ENCODE results near the gene ALG8. TPM values are rescaled to one million over a fixed set of nuclear protein-coding genes. Genes with fewer than 3 reads are reported as not detected.
"Not testable (repeated sequence)": the region's sequence is repeated elsewhere in the genome, so short reads cannot be mapped to it uniquely, and the experiment has no call there.

ALG8 gene
- total and polyA plus RNA-seq, 2 experiments from 2014 or later: 38.4 to 74.1 TPM

- Histone ChIP-seq H3K4me3 (no peak overlapping the region), H3K9me3 (ENCODE audit: low read depth) (no peaks in the 10 kb centered on the region), H3K36me3 (no peaks in the 10 kb centered on the region), H3K27me3 (no peaks in the 10 kb centered on the region), H3K4me1 (ENCODE audit: low read depth) (no peaks in the 10 kb centered on the region), H3K27ac (no peak overlapping the region)
- no peak for DNase-seq (ENCODE audit: low read depth in 1 of 2, low spot score in 1 of 2)
- no peak for TF ChIP-seq CTCF (IDR thresholded peaks at IDR 0.05; ENCODE audit: low read depth, low read length)
These were observed 78.9 kb downstream of the ALG8 start for GRCh38 chr11:78060533-78060932.

- not testable (repeated sequence) for H3K9me3 ChIP-seq (ENCODE audit: low read depth); H3K4me3 ChIP-seq; H3K36me3 ChIP-seq; H3K27me3 ChIP-seq; H3K4me1 ChIP-seq (ENCODE audit: low read depth); DNase-seq (ENCODE audit: low read depth in 1 of 2, low spot score in 1 of 2); H3K27ac ChIP-seq
These were observed 79.6 kb downstream of the ALG8 start for GRCh38 chr11:78059749-78060328.

GRCh38 chr11:78057462-78058055, 81.9 kb downstream of the ALG8 start:
- no peak for TF ChIP-seq CTCF (IDR thresholded peaks at IDR 0.05; ENCODE audit: low read depth, low read length)
- Histone ChIP-seq H3K27ac (no peak overlapping the region), H3K9me3 (ENCODE audit: low read depth) (no peaks in the 10 kb centered on the region), H3K36me3 (no peaks in the 10 kb centered on the region), H3K4me3 (no peak overlapping the region), H3K27me3 (no peaks in the 10 kb centered on the region), H3K4me1 (ENCODE audit: low read depth) (no peaks in the 10 kb centered on the region)
- DNase-seq (ENCODE audit: low read depth in 1 of 2, low spot score in 1 of 2): no peak

GRCh38 chr11:78056093-78056492, 83.3 kb downstream of the ALG8 start:
- no peak for DNase-seq (ENCODE audit: low read depth in 1 of 2, low spot score in 1 of 2)
- Histone ChIP-seq H3K4me3 (no peak overlapping the region), H3K9me3 (ENCODE audit: low read depth) (no peaks in the 10 kb centered on the region), H3K36me3 (no peaks in the 10 kb centered on the region), H3K27ac (no peak overlapping the region), H3K4me1 (ENCODE audit: low read depth) (peaks cover 6% of the 10 kb centered on the region), H3K27me3 (no peaks in the 10 kb centered on the region)
- TF ChIP-seq CTCF (IDR thresholded peaks at IDR 0.05; ENCODE audit: low read depth, low read length): no peak

GRCh38 chr11:78054971-78055370, 84.5 kb downstream of the ALG8 start:
- H3K36me3 ChIP-seq: no peaks in the 10 kb centered on the region
- no peak for TF ChIP-seq CTCF (IDR thresholded peaks at IDR 0.05; ENCODE audit: low read depth, low read length)
- no peaks in the 10 kb centered on the region for H3K9me3 ChIP-seq (ENCODE audit: low read depth)
- no peak for DNase-seq (ENCODE audit: low read depth in 1 of 2, low spot score in 1 of 2)
- no peak overlapping the region for H3K27ac ChIP-seq
- no peak overlapping the region for H3K4me3 ChIP-seq
- no peaks in the 10 kb centered on the region for H3K27me3 ChIP-seq
- H3K4me1 ChIP-seq (ENCODE audit: low read depth): peaks cover 6% of the 10 kb centered on the region

- Histone ChIP-seq H3K27me3 (no peaks in the 10 kb centered on the region), H3K4me1 (ENCODE audit: low read depth) (peaks cover 6% of the 10 kb centered on the region), H3K27ac (peak overlapping the region; percentile 4), H3K36me3 (no peaks in the 10 kb centered on the region), H3K9me3 (ENCODE audit: low read depth) (no peaks in the 10 kb centered on the region), H3K4me3 (no peak overlapping the region)
- no peak for TF ChIP-seq CTCF (IDR thresholded peaks at IDR 0.05; ENCODE audit: low read depth, low read length)
- DNase-seq (ENCODE audit: low read depth in 1 of 2, low spot score in 1 of 2): peak in 1 of 2 donors; percentile 84
These were observed 88.2 kb downstream of the ALG8 start for GRCh38 chr11:78050964-78051831.
